ENCODE results near the gene TRIM38.
A peak's percentile ranks its signal among the peaks of the same experiment; 100 is the strongest.
"Not testable (repeated sequence)": the region's sequence is repeated elsewhere in the genome, so short reads cannot be mapped to it uniquely, and the experiment has no call there.

TRIM38 gene

GRCh38 chr6:25971187-25971821 is 8.7 kb downstream of the TRIM38 start:
- DNase-seq (ENCODE audit: low spot score): peak; percentile 89

- no peak for DNase-seq (ENCODE audit: low spot score)
Measured at GRCh38 chr6:25972128-25972527, 9.5 kb downstream of the TRIM38 start.

- no peak for DNase-seq (ENCODE audit: low spot score)
Measured at GRCh38 chr6:25972902-25973301, 10.3 kb downstream of the TRIM38 start.

GRCh38 chr6:25973923-25974555 is 11.4 kb downstream of the TRIM38 start:
- no peak for DNase-seq (ENCODE audit: low spot score)

- DNase-seq (ENCODE audit: low spot score): no peak
Measured at GRCh38 chr6:25975923-25976560, 13.4 kb downstream of the TRIM38 start.

GRCh38 chr6:25980935-25981334 is 18.3 kb downstream of the TRIM38 start:
- no peak for DNase-seq (ENCODE audit: low spot score)

GRCh38 chr6:25981568-25982263 is 19.1 kb downstream of the TRIM38 start:
- no peak for DNase-seq (ENCODE audit: low spot score)

- DNase-seq (ENCODE audit: low spot score): no peak
Measured at GRCh38 chr6:25984265-25984664, 21.7 kb downstream of the TRIM38 start.

- DNase-seq (ENCODE audit: low spot score): no peak
Measured at GRCh38 chr6:25987845-25988244, 25.2 kb downstream of the TRIM38 start.

GRCh38 chr6:25990172-25990873 is 27.7 kb downstream of the TRIM38 start:
- DNase-seq (ENCODE audit: low spot score): no peak

GRCh38 chr6:25991785-25992412 is 29.3 kb downstream of the TRIM38 start:
- DNase-seq (ENCODE audit: low spot score): peak; percentile 80

- DNase-seq (ENCODE audit: low spot score): peak; percentile 92
Measured at GRCh38 chr6:25992413-25993340, 30.1 kb downstream of the TRIM38 start.

GRCh38 chr6:25993341-25993684 is 30.7 kb downstream of the TRIM38 start:
- peak; percentile 7 for DNase-seq (ENCODE audit: low spot score)

GRCh38 chr6:25995507-25995906 is 32.9 kb downstream of the TRIM38 start:
- peak; percentile 14 for DNase-seq (ENCODE audit: low spot score)

GRCh38 chr6:25997921-25998320 is 35.3 kb downstream of the TRIM38 start:
- DNase-seq (ENCODE audit: low spot score): no peak

GRCh38 chr6:25998379-25998778 is 35.8 kb downstream of the TRIM38 start:
- no peak for DNase-seq (ENCODE audit: low spot score)

GRCh38 chr6:25999225-25999624 is 36.6 kb downstream of the TRIM38 start:
- DNase-seq (ENCODE audit: low spot score): not testable (repeated sequence)

- no peak for DNase-seq (ENCODE audit: low spot score)
Measured at GRCh38 chr6:26000366-26001144, 38.0 kb downstream of the TRIM38 start.

GRCh38 chr6:26003102-26003694 is 40.6 kb downstream of the TRIM38 start:
- peak; percentile 65 for DNase-seq (ENCODE audit: low spot score)

Measured in RKO (cell line).